HG03045 (cell line): ENCODE results near the gene SDR9C7.
"Not testable (repeated sequence)": the region's sequence is repeated elsewhere in the genome, so short reads cannot be mapped to it uniquely, and the experiment has no call there.

Experiments
- ATAC-seq: cut with Tn5 transposase; IDR thresholded peaks from one replicate; pipeline ENCODE4 v1.9.1; 2021; ENCODE audit warnings: mild to moderate bottlenecking, moderate library complexity; ENCODE audit not compliant: unreplicated experiment

The SDR9C7 gene

DNA sequence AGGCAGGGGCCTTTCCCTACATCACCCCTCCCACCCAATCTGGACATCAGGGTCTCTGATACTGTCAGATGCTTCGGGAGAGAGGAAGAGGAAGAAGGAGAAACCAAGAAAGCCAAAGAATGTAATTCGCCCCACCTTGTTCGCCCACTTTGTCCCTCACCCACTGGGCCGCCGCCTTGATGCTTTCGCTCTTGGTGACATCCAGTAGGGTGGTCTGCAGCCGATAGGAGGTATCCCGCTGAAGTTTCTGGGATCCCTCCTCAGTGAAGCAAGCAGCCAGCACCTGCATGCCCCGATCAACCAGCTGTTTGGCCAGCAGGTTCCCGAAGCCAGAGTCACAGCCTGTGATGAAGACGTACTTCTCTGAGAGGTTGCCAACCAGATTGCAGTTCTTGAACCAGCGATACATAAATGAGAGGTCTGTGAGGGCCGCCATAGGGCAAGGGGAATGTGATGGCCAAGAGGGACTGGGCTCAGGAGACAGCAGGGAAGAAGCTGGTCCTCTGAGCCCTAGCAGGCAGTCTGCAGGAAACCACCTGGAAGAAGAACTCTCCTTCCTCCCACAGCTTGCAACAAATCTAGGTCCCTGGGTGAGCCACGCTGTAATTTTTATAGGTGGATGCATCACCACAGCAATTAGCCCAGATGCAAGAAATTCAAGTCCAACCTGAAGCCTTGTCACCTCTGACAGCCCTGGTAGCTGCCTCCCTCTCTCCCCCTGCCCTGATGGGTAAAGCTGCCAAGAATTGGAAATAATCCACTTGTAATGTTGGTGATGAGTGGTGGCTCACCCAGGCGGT is at the start of gene SDR9C7:
Gene SDR9C7 (minus strand): TSS at position 583 of the 800 bp plus-strand sequence. CDS start 147 bp downstream, at position 436.
- ATAC-seq, result no peak

DNA sequence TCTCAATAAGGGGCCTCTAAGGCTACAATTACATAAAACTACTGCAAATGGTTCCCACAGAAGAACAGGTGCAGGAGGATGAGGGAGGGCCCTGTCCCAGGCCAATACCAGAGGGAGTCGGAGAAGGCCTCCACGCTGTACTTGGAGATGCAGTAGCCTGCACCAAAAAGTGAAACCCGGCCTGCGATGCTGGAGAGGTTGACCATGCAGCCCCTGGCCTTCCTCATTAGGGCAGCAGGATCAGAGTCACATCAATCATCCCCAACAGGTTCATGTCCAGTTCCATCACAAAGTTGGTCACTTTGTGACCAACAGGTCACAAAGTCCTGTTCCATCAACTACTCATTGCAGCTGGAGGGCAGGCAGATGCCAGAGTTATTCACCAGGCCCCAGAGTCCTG is 49.2 kb upstream of the SDR9C7 start:
- ATAC-seq, result no peak

DNA sequence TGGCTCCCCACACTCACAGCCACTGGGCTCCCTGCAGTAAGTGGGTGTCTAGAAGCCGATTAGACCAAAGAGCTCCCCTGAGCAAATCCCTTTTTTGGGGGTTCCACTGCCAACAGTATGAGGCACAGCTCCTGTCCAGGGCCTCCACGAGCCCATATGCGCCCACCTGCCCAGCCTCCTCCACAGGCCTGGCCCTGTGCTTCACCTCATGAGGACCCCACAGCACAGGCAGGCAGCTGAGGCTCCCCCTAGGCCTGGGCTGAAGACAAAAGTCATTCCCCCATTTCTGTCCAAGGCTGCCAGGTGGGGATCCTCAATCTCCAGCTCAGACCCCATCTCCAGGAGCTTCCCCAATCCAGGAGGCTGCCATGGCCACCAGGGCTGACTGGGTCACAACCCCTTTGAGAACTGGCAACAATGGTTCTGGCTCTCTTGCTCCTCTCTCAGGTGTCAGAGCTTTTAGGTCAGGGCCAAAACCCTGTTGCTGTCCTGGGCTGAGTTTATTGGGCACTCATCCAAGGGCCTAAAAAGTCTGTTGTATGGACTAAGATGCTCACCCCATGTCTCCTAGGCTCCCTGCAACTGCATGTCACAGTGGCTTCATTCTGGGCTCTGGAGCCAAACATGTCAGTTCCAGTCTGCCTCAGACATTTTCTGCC is 48.5 kb upstream of the SDR9C7 start:
- not testable (repeated sequence) for ATAC-seq

DNA sequence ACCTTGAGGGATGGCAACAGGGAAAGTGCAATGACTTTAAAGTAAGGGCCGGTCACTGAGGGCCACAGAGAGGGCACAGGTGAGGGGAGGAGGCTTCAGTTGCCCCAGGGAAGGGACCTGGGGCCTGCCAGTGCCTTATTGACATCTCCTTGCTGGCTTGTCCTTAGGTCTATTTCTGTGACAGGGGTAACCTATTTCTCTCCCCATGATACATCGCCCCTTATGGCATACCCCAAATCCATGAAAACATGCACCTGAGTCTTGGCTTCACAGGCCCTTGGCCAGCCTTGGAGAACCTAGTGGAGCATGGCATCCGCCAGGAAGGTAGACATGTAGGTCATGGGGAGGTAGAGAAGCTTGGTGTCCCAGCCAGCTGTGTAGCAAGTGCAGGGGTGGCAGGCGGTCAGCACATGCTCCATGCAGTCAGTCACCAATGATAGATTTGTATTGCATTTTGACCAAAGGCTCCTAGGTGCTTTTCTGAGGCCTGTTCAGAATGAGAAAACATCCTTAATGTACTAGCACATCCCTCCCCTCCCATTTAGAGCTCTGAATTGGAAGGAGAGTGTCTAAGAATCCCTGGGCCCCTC is 46.8 kb upstream of the SDR9C7 start:
- ATAC-seq, result no peak

DNA sequence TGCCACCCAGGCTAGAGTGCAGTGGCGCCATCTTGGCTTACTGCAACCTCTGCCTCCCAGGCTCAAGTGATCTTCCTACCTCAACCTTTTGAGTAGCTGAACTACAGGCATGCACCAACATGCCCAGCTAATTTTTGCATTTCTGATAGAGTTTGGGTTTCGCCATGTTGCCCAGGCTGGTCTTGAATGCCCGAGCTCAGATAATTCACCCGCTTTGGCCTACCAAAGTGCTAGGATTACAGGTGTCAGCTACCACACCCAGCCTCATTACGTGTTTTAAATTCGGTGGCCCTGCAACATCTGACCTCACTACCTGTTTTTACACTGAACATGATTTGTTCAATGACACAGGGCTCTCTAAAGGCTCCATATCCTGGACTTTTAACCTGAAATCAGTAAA is 46.1 kb upstream of the SDR9C7 start:
- ATAC-seq, result no peak

DNA sequence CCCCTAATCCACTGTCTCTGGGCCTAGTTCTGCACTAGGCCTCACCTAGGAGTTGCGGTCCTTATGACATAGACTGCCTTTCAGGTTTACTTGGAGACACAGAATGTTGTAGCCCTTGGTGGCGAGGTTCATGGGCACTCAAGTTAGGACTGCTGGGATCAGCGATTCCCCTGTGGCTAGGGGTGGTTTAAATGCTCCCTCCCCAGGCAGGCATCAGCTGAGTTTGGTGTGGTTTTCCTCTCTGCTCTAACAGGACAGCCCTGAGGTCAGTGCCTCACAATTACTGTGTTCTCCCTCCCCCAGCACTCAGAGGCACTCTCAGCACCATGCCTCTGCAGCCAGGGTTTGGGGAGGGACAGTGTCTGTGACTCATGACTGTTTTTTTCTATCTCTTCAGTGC is 45.4 kb upstream of the SDR9C7 start:
- no peak for ATAC-seq

DNA sequence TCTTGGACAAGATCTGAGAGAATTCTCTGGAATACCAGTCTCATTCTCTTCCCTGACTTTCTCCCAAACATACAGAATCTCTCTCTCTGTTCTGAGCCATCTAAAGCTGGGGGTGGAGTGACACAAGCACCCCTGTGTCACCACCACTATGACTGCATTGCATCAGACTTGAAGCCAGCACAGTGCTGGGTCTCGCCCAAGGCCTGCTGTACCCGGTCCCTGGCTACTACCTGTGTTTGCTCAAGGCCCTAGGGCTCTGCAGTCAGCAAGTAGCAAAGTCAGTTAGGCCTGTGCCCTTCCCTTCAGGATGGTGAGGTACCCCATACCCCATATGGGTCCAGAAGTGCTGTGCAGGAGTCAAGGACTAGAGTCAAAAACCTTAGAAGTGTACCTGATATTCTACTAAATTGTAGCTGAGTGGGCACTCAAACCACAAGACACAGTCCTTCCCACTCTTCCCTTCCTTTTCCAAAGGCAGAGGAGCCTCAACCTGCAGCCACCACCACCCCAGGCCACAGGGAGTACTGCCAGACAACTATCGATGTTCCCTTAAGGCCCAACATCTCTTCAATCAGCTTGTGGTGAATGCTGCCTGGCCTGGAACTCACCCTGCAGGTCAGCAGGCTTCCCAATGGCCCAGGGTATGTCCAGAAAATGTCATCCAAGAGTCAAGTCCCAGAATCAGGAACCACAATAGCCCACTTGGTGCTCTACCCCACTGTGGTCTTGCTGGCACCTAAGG is 44.4 kb upstream of the SDR9C7 start:
- ATAC-seq, result no peak

DNA sequence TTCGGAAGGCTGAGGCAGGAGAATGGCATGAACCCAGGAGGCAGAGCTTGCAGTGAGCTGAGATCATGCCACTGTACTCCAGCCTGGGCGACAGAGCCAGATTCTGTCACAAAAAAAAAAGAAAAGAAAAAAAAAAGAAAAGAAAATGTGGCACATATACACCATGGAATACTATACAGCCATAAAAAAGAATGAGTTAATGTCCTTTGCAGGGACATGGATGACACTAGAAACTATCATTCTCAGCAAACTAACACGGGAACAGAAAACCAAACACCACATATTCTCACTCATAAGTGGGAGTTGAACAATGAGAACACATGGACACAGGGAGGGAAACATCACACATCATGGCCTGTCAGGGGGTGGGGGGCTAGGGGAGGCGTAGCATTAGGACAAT is 43.2 kb upstream of the SDR9C7 start:
- not testable (repeated sequence) for ATAC-seq

DNA sequence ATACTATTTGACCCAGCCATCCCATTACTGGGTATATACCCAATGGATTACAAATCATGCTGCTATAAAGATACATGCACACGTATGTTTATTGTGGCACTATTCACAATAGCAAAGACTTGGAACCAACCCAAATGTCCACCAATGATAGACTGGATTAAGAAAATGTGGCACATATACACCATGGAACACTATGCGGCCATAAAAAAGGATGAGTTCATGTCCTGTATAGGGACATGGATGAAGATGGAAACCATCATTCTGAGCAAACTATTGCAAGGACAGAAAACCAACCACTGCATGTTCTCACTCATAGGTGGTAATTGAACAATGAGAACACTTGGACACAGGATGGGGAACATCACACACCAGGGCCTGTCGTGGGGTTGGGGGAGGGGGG is 40.0 kb upstream of the SDR9C7 start:
- not testable (repeated sequence) for ATAC-seq

DNA sequence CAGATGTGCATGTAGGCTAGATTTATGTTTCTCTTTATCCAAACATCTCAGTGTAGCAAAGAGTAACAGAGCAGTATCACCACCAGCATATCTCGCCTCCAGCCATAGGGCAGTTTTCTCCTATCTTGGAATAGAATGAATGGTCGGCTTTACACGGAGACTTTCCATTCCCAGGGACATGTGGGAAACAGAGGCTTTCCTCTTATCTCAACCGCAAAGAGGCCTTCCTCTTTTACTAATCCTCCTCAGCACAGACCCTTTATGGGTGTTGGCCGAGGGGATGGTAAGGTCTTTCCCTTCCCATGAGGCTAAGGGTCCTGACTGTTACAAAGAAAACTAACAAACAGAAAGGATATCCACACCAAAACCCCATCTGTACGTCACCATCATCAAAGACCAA is 34.7 kb upstream of the SDR9C7 start:
- not testable (repeated sequence) for ATAC-seq

DNA sequence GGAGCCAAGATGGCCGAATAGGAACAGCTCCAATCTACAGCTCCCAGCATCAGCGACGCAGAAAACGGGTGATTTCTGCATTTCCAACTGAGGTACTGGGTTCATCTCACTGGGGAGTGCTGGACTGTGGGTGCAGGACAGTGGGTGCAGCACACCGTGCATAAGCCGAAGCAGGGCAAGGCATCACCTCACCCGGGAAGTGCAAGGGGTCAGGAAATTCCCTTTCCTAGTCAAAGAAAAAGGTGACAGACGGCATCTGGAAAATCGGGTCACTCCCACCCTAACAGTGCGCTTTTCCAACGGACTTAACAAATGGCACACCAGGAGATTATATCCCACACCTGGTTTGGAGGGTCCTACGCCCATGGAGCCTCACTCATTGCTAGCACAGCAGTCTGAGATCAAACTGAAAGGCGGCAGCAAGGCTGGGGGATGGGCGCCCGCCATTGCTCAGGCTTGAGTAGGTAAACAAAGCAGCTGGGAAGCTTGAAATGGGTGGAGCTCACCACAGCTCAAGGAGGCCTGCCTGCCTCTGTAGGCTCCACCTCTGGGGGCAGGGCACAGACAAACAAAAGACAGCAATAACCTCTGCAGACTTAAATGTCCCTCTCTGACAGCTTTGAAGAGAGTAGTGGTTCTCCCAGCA is 31.9 kb upstream of the SDR9C7 start:
- not testable (repeated sequence) for ATAC-seq

DNA sequence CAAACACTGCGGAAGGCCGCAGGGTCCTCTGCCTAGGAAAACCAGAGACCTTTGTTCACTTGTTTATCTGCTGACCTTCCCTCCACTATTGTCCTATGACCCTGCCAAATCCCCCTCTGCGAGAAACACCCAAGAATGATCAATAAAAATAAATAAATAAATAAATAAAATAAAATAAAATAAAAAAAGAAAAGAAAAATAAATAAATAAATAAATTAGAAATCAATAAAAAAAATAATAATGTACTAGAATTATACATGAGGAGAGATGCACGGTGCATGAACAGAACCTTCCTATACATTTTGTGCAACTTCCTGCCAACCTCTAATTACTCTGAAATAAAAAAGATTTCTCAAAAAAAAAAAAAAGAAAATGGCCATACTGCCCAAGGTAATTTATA is 30.9 kb upstream of the SDR9C7 start:
- ATAC-seq, result not testable (repeated sequence)

DNA sequence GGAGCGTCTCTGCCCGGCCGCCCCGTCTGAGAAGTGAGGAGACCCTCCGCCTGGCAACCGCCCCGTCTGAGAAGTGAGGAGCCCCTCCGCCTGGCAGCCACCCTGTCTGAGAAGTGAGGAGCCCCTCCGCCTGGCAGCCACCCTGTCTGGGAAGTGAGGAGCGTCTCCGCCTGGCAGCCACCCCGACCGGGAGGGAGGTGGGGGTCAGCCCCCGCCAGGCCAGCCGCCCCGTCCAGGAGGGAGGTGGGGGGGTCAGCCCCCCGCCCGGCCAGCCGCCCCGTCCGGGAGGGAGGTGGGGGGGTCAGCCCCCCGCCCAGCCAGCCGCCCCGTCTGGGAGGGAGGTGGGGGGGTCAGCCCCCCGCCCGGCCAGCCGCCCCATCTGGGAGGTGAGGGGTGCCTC is 29.3 kb upstream of the SDR9C7 start:
- ATAC-seq, result not testable (repeated sequence)

DNA sequence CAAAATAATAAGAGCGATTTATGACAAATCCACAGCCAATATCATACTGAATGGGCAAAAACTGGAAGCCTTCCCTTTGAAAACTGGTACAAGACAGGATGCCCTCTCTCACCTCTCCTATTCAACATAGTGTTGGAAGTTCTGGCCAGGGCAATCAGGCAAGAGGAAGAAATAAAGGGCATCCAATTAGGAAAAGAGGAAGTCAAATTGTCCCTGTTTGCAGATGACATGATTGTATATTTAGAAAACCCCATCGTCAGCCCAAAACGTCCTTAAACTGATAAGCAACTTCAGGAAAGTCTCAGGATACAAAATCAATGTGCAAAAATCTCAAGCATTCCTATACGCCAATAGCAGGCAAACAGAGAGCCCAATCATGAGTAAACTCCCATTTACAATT is 28.0 kb upstream of the SDR9C7 start:
- ATAC-seq, result not testable (repeated sequence)

DNA sequence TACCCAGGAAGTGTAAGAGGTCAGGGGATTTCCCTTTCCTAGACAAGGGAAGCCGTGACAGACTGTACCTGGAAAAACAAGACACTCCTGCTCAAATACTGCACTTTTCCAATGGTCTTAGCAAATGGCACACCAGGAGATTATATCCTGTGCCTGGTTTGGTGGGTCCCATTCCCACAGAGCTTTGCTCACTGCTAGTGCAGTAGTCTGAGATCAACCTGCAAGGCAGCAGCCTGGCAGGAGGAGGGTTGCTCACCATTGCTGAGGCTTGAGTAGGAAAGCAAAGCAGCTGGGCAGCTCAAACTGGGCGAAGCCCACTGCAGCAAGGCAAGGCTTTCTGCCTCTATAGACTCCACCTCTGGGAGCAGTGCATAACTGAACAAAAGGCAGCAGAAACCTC is 24.2 kb upstream of the SDR9C7 start:
- ATAC-seq, result no peak

DNA sequence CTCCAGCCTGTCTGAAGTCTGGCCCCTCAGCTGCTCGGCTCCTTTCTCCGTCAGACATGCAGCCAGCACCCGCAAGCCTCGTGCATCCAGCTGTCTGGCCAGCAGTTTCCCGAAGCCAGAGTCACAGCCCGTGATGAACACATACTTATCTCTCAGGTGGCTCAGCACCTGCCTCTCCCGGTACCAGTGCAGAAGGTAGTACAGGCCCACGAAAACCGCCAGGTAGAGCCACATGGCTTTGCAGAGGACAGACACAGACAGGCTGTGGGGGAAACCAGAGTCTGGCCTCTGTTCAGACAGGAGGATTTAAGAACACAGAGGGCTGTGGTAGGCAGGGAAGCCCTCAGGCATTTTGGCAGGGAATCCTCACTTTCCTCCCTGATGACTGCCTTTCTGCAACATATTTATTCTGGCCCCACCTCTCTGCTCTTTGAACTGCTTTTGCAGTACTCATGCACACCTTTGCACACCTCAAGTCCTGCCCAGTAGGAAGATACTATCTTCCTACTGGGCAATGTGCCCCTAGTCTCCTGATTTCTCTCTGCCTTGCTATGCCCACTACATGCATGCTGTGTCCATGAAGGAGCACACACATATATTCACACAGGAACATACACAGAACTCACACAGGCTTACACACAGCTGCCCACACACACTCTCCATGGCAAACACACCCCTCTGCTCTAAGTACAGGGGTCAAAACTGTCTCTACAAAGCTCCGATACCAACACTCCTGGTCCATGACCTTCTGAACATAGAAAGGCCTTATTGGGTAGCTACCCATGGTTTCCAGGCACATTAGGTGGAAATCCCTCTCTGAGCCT is 23.2 kb upstream of the SDR9C7 start, which contains the start of gene RDH16:
Gene RDH16 (minus strand): TSS at position 380 of the 824 bp plus-strand sequence. CDS start 146 bp downstream, at position 234.
- ATAC-seq, result no peak

DNA sequence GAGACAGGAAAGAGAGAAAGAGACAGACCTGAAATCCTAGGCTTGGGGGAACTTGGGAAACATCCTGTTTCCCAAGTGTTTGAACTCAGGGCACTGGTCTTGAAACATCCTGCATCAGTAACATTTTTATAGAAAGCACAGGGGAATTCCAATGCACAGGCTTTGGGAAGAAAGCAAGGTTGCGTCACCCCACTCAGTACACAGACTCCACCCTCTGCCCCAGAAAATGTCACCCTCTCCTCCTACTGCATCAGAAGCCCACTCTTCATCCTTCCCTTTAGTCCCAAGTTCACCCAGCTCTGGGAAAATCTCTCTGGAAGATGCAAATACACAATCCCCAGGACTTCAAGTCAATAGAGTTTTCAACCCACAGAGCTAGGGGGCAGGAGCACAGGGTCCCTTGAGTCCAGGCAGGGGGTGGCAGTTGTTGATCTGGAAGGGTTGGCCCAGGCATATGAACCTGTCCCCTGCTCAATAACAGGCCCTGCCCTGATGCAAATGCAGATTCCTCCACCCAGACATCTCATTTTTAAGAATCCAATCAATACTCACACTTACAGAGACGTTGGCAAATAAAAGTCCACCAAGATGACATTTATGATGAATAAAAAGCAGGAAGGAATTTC is 21.5 kb upstream of the SDR9C7 start:
- no peak for ATAC-seq

DNA sequence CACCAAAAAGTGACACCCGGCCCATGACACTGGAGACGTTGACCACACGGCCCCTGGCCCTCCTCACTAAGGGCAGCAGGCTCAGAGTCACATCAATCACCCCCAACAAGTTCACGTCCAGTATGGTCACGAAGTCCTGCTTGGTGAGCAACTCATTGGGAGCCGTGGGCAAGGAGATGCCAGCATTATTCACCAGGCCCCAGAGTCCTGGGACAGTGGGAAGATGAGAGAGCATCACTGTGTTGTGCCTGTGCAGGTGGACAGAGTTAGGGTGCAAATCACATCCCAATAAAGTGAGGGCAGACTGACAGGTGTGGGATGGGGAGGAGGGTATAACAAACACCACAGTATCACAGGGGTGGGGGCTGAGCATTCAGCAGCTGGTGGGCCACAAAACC is 20.7 kb upstream of the SDR9C7 start:
- ATAC-seq, result no peak
